Urothelium cell line (cell line): ENCODE data around the gene FGF4.

ENCODE experiments used
- DNase-seq: peaks from one replicate; pipeline ENCODE4 v3.0.0; 2011; ENCODE audit warnings: low spot score, mixed read lengths
- FAIRE-seq: peaks from 2 replicates; lab custom pipeline; 2011; peaks lifted over from hg19 to GRCh38; lab: Jason Lieb, UNC

Gene FGF4

DNA sequence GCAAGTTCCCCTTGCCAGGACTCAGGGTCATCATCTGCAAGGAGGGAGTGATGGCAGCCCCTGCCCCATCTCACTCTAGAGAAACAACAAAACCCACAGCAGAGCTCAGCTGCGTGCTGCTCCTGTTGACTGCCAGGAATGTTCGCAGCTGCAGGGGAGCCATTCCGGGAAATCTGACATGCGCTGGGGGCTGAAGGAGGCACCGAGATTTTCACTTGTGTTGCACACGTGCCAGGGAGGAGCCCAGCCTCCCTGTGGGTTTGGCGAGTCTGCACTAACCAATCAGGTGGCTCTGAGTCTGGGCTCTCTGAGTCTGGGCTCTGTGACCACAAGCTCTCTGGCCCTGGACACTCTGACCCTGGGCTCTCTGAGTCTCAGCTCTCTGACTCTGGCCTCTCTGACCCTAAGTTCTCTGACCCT, 33.5 kb upstream of the FGF4 start:
- no peak for DNase-seq
- no peak for FAIRE-seq

GRCh38 chr11:69807106-69807815, 32.1 kb upstream of the FGF4 start:
- no peak for FAIRE-seq
- DNase-seq, result no peak

- FAIRE-seq (no peak), DNase-seq (no peak)
Measured at GRCh38 chr11:69804769-69805508, 29.8 kb upstream of the FGF4 start.

- DNase-seq, result no peak
- FAIRE-seq, result no peak
Measured at GRCh38 chr11:69803604-69804218, 28.6 kb upstream of the FGF4 start.

DNA sequence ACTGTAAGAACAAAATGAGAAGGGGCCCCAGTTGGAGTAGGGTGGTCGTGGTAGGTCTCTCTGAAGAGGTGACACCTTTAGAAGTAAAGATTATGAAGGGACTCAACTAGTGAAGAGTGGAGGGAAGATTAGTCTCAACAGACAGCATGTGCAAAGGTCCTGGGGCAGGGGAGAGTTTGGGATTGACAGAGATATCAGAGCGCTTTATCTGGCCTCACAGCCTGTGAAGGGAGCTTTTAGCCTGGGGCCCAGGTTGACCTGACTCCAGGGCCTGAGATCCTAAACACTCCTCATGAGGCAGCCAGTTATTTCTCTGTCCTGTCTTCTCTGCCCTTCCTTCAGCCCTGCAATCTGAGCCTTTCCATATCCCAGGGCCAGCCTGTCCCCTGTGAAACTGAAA, 27.9 kb upstream of the FGF4 start:
- DNase-seq, result no peak
- no peak for FAIRE-seq

GRCh38 chr11:69802590-69802989, 27.4 kb upstream of the FGF4 start:
- DNase-seq (no peak), FAIRE-seq (no peak)

DNA sequence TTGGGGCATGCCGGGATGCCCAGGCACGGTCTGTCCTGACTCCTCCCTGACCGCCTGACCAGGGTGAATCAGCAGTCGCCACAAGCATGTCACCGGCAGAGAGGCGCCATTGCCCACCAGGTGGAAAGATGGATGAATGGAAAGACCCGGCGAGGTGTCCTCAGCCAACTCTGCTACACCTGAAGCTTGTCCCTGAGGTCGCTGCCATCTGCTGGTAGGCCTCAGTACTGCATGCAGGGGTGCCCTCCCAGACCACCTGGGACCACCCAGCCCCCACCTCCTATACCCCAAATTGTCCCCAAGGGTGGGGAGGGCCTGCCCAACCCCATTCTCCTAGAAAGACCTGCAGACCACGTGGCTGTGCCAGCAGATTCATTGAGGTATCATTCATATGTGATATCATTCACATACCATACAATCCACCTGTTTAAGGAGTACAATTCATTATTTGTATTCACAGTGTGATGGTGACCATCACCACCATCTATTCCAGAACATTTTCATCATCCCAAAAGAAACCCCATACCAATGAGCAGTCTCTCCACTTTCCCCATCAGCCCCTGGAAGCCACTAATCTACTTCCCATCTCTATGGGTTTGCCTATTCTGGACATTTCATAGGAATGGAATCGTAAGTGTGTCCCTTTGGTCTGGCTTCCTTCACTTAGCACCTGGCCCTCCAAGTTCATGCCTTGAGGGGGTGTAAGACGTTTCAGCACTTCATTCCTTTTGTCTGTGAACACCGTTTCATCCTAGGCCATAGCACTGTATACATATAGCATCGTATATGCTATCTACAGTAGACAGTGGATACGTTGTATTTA, 26.6 kb upstream of the FGF4 start:
- DNase-seq, result peak; percentile 53
- FAIRE-seq, result no peak

- DNase-seq, result no peak
Measured at GRCh38 chr11:69800278-69800677, 25.1 kb upstream of the FGF4 start.

GRCh38 chr11:69799582-69799981, 24.4 kb upstream of the FGF4 start:
- FAIRE-seq (peak; percentile 88), DNase-seq (peak; percentile 66)

More at GRCh38 chr11:69800278-69800677, 25.1 kb upstream of the FGF4 start:
- no peak for FAIRE-seq

DNA sequence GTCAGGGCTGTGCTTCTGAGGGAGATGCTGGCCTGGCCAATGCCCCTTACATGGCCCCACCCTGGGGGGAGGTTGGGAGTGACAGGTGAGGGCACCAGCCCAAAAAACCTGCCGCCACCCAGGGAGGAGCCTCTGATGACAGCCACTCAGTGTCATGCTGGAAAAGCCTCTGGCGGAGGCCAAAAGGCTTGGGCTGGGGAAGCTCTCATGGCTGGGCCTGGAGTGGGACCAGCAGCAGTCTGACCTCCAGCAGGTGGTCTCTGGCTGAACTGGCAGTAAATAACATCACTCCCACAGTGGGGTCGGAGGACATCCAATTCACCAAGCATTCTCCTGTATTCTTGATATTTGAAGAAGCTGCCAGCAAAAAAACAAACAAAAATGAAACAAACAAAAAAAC, 24.0 kb upstream of the FGF4 start:
- DNase-seq, result no peak
- FAIRE-seq, result no peak

GRCh38 chr11:69797737-69798528, 22.8 kb upstream of the FGF4 start:
- no peak for FAIRE-seq
- DNase-seq, result no peak

- FAIRE-seq (no peak), DNase-seq (no peak)
Measured at GRCh38 chr11:69797156-69797555, 22.0 kb upstream of the FGF4 start.

GRCh38 chr11:69796063-69796462, 20.9 kb upstream of the FGF4 start:
- FAIRE-seq (no peak), DNase-seq (no peak)

DNA sequence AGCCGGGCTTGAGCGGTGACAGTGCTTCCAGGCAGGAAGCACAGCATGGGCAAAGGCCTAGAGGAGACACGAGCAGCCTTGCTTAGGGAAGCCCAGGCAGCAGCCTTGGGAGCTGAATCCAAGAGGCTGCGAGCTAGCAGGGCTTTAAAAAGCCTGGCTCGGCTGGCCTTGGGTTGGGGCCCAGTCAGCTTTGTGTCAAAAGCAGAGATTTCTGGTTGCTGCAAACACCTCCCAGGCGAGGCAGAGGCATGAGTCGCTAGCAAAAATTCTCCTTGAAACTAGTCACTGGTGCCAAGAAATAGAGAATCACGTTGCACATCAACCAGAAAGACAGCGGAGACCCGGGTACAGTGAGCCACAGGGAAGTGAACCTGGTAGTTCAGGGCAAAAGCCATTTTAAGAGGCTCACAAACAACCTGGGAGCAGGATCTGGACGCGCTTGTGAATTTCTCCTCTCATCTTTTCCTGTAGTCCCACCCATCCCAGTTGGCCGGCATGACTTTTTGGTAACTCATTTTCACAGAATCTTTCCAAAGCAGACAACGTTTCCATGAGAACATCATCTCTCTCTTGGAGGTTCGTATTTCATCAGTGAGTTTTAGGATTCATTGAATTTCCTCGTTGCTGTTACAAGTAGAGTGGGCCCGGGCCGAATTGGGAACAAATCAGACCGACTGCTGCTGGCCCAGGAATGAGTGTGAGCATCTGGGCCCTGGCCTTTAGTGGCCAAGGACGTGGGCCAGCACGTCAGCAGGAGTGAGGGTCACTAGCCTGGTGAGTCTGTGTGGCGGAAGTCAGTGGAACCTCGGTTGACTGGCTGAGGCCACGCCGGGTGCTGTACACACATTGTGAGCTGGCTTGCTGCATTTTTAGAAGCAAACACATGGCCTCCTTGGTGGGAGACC, 16.4 kb upstream of the FGF4 start:
- FAIRE-seq, result no peak

DNA sequence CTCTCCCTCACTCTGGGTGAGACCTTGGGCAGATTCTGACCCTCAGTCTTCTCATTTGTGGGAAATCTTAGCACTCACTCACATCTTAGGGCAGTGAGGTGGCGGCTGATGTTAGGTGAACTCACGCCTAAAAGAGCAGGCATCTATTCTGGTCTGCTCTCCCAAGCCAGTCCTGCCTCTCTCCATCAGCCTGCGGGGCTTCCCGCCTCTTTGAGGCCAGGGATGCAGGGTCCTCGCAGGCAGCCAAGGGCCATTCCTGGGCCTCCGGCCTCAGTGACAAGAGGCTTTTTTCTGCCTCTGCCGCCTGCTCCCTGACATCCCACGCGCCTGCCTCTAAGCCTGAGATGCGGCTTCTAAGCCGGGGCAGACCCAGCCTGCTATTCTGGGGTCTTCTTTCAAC, 13.8 kb upstream of the FGF4 start:
- FAIRE-seq (no peak), DNase-seq (no peak)

More for the DNA sequence above, 16.4 kb upstream of the FGF4 start:
- no peak for DNase-seq

DNA sequence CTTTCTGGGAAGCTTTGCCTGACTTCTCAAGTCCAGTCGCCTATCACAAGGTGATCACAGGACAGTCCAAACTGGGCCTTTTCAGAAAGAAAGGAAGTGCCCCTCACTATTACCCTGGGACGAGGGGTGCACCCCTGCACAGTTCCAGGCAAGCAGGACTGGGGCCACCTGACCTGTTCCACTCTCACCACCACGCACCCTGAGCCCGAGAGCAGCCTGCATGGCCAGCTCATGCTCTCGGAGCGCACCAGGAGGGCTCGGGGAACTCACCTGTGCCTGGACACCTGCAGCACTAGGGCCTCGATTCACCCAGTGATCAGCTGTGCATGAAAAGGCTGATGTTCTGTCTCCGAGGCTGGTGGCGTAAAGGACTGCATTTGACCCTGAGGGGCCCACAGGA, 12.8 kb upstream of the FGF4 start:
- DNase-seq (no peak), FAIRE-seq (no peak)

GRCh38 chr11:69787457-69787856, 12.3 kb upstream of the FGF4 start:
- no peak for FAIRE-seq

GRCh38 chr11:69781241-69781640, 6.1 kb upstream of the FGF4 start:
- no peak for DNase-seq
- FAIRE-seq, result no peak

More at GRCh38 chr11:69787457-69787856, 12.3 kb upstream of the FGF4 start:
- DNase-seq, result no peak

DNA sequence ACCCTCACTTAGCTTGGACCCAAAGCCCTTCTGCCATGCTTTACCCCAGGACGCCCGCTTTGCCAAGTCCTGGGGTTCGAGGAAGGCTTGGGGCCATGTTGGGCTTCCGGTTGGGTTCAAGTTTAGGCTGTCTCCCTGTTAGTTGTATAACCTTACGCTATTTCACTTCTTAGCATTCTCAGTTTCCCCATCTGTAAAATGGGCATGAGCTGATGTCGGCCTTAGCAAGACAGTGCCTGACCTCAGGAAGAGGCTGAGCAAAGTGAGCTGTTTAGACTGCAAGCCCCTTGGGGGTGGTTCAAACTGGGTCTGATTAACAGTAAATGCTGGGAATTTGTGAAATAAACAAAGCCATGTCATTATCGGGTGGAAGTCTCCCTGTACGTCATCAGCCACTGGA, 3.2 kb upstream of the FGF4 start:
- DNase-seq (no peak), FAIRE-seq (no peak)
